Measurements from ENCODE around the gene RNGTT.

RNGTT gene

GRCh38 chr6:88641178-88641903, 322.1 kb downstream of the RNGTT start:
- FAIRE-seq = no peak

GRCh38 chr6:88637761-88638545, 325.5 kb downstream of the RNGTT start:
- FAIRE-seq = no peak

GRCh38 chr6:88636871-88637270, 326.5 kb downstream of the RNGTT start:
- no peak for FAIRE-seq

- FAIRE-seq = no peak
These were observed 329.6 kb downstream of the RNGTT start for GRCh38 chr6:88633782-88634181.

- FAIRE-seq = no peak
These were observed 331.6 kb downstream of the RNGTT start for GRCh38 chr6:88631830-88632229.

GRCh38 chr6:88629838-88630494, 333.5 kb downstream of the RNGTT start:
- FAIRE-seq = no peak

GRCh38 chr6:88626460-88626859, 337.0 kb downstream of the RNGTT start:
- FAIRE-seq = no peak

- no peak for FAIRE-seq
These were observed 339.9 kb downstream of the RNGTT start for GRCh38 chr6:88623531-88623930.

- FAIRE-seq = no peak
These were observed 343.5 kb downstream of the RNGTT start for GRCh38 chr6:88619951-88620350.

GRCh38 chr6:88616380-88616779, 347.0 kb downstream of the RNGTT start:
- FAIRE-seq = no peak

GRCh38 chr6:88614316-88614877, 349.0 kb downstream of the RNGTT start:
- FAIRE-seq = no peak

- no peak for FAIRE-seq
These were observed 350.8 kb downstream of the RNGTT start for GRCh38 chr6:88612631-88613030.

- FAIRE-seq = no peak
These were observed 351.7 kb downstream of the RNGTT start for GRCh38 chr6:88611721-88612120.

- no peak for FAIRE-seq
These were observed 353.4 kb downstream of the RNGTT start for GRCh38 chr6:88609983-88610382.

- FAIRE-seq = no peak
These were observed 358.1 kb downstream of the RNGTT start for GRCh38 chr6:88605271-88605670.

- no peak for FAIRE-seq
These were observed 363.8 kb downstream of the RNGTT start for GRCh38 chr6:88599571-88599970.

- FAIRE-seq = no peak
These were observed 366.6 kb downstream of the RNGTT start for GRCh38 chr6:88596801-88597200.

GRCh38 chr6:88588938-88589337, 374.5 kb downstream of the RNGTT start:
- FAIRE-seq = no peak

- no peak for FAIRE-seq
These were observed 376.3 kb downstream of the RNGTT start for GRCh38 chr6:88587150-88587520.

- FAIRE-seq = no peak
These were observed 376.9 kb downstream of the RNGTT start for GRCh38 chr6:88586371-88587149.

- no peak for FAIRE-seq
These were observed 378.1 kb downstream of the RNGTT start for GRCh38 chr6:88585276-88585692.

GRCh38 chr6:88584581-88585275, 378.7 kb downstream of the RNGTT start:
- no peak for FAIRE-seq
